ENCODE measurements around the gene PTPA.
A peak's percentile ranks its signal among the peaks of the same experiment; 100 is the strongest.

PTPA gene

GRCh38 chr9:129103595-129103965 lies 7.6 kb upstream of the PTPA start:
- TF ChIP-seq CTCF (IDR thresholded peaks at IDR 0.05), result no peak
- TF ChIP-seq ZFX (IDR thresholded peaks at IDR 0.05; ENCODE audit: borderline replicate concordance), result no peak
- no peak overlapping the region for H3K27ac ChIP-seq

- H3K27ac ChIP-seq, result no peak overlapping the region
- no peak for TF ChIP-seq CTCF (IDR thresholded peaks at IDR 0.05)
- no peak for TF ChIP-seq ZFX (IDR thresholded peaks at IDR 0.05; ENCODE audit: borderline replicate concordance)
Observed at GRCh38 chr9:129104051-129104450, 7.2 kb upstream of the PTPA start.

- TF ChIP-seq ZFX (IDR thresholded peaks at IDR 0.05; ENCODE audit: borderline replicate concordance) (no peak), CTCF (IDR thresholded peaks at IDR 0.05) (no peak)
Observed at GRCh38 chr9:129105857-129106694, 5.1 kb upstream of the PTPA start.

GRCh38 chr9:129107651-129108050 lies 3.6 kb upstream of the PTPA start:
- H3K27ac ChIP-seq, result no peak overlapping the region
- TF ChIP-seq ZFX (IDR thresholded peaks at IDR 0.05; ENCODE audit: borderline replicate concordance), result no peak
- no peak for TF ChIP-seq CTCF (IDR thresholded peaks at IDR 0.05)

More at GRCh38 chr9:129105857-129106694, 5.1 kb upstream of the PTPA start:
- H3K27ac ChIP-seq, result no peak overlapping the region

GRCh38 chr9:129108083-129108804 lies 3.0 kb upstream of the PTPA start:
- no peak for TF ChIP-seq CTCF (IDR thresholded peaks at IDR 0.05)
- no peak for TF ChIP-seq ZFX (IDR thresholded peaks at IDR 0.05; ENCODE audit: borderline replicate concordance)
- H3K27ac ChIP-seq, result peak overlapping the region; percentile 93

GRCh38 chr9:129108805-129109536 lies 2.2 kb upstream of the PTPA start:
- TF ChIP-seq ZFX (IDR thresholded peaks at IDR 0.05; ENCODE audit: borderline replicate concordance) (no peak), CTCF (IDR thresholded peaks at IDR 0.05) (no peak)
- peak overlapping the region; percentile 93 for H3K27ac ChIP-seq
